GM12865 (cell line): ENCODE results near the gene PROM1.

Experiments
- DNase-seq: peaks from one replicate; pipeline ENCODE4 v3.0.0; 2010; ENCODE audit warnings: low read depth
- H3K4me3 ChIP-seq: 2 replicates; pipeline ENCODE4 v1.5.1; 2011; ENCODE audit warnings: mild to moderate bottlenecking, low read depth, low read length, control low read depth
- CTCF ChIP-seq: IDR thresholded peaks from 2 replicates; pipeline ENCODE4 v1.5.1; 2011; ENCODE audit warnings: low read length, control low read depth, low read depth, inconsistent platforms; ENCODE audit not compliant: insufficient read depth; ENCODE audit errors: missing control alignments

Gene PROM1

GRCh38 chr4:15976456-15977447 lies 107.1 kb downstream of the PROM1 start:
- DNase-seq: no peak
- H3K4me3 ChIP-seq: no peak overlapping the region
- no peak for TF ChIP-seq CTCF

GRCh38 chr4:15971068-15971801 lies 112.6 kb downstream of the PROM1 start:
- DNase-seq: no peak
- no peak for TF ChIP-seq CTCF
- no peak overlapping the region for H3K4me3 ChIP-seq

- no peak for DNase-seq
Observed at GRCh38 chr4:15968551-15969300, 115.1 kb downstream of the PROM1 start.

GRCh38 chr4:15965325-15965724 lies 118.5 kb downstream of the PROM1 start:
- no peak for TF ChIP-seq CTCF
- no peak overlapping the region for H3K4me3 ChIP-seq
- no peak for DNase-seq

More at GRCh38 chr4:15968551-15969300, 115.1 kb downstream of the PROM1 start:
- H3K4me3 ChIP-seq: no peak overlapping the region
- no peak for TF ChIP-seq CTCF

GRCh38 chr4:15964159-15964558 lies 119.7 kb downstream of the PROM1 start:
- DNase-seq: no peak
- H3K4me3 ChIP-seq: no peak overlapping the region
- TF ChIP-seq CTCF: no peak

- H3K4me3 ChIP-seq: no peak overlapping the region
- DNase-seq: no peak
- TF ChIP-seq CTCF: no peak
Observed at GRCh38 chr4:15963576-15963975, 120.2 kb downstream of the PROM1 start.
